ENCODE results near the gene SPPL3. TPM values are rescaled to one million over a fixed set of nuclear protein-coding genes. Genes with fewer than 3 reads are reported as not detected.

SPPL3 gene
- total RNA-seq, 1 donor from 2014 or later = 26.8 TPM

DNA sequence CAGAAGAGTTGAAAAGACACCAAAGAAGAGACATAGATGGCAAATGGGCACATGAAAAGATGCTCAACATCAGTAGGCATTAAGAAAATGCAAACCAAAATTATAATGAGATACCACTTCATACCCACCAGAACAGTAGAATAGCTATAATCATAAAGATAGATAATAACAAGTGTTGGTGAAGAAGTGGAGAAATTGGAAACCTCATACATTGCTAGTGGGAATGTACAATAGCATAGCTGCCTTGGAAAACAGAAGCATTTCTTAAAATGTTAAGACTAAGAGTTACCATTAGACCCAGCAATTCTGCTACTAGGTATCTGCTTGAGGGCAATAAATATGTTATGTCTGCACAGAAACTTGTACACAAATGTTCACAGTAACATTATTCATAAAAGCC, 99.7 kb downstream of the SPPL3 start:
- Histone ChIP-seq H3K27me3 (ENCODE audit: low read depth) (no peaks in the 10 kb centered on the region), H3K4me1 (peaks cover 21% of the 10 kb centered on the region), H3K27ac (replicated peaks) (no peak overlapping the region), H3K9me3 (replicated peaks) (no peaks in the 10 kb centered on the region), H3K4me3 (no peak overlapping the region), H3K36me3 (peaks cover 6% of the 10 kb centered on the region)
- intact Hi-C loops (cut with micrococcal nuclease) = no loop called here
- no peak for TF ChIP-seq CTCF (IDR thresholded peaks at IDR 0.05; ENCODE audit: borderline replicate concordance)
- DNase-seq = no peak

- Histone ChIP-seq H3K4me1 (peaks cover 33% of the 10 kb centered on the region), H3K4me3 (no peak overlapping the region), H3K27me3 (ENCODE audit: low read depth) (no peaks in the 10 kb centered on the region), H3K27ac (replicated peaks) (no peak overlapping the region), H3K9me3 (replicated peaks) (peaks cover 6% of the 10 kb centered on the region), H3K36me3 (peaks cover 5% of the 10 kb centered on the region)
- intact Hi-C loops (cut with micrococcal nuclease) = no loop called here
- DNase-seq = no peak
- TF ChIP-seq CTCF (IDR thresholded peaks at IDR 0.05; ENCODE audit: borderline replicate concordance) = no peak
These were observed 103.0 kb downstream of the SPPL3 start for GRCh38 chr12:120801146-120801545.

DNA sequence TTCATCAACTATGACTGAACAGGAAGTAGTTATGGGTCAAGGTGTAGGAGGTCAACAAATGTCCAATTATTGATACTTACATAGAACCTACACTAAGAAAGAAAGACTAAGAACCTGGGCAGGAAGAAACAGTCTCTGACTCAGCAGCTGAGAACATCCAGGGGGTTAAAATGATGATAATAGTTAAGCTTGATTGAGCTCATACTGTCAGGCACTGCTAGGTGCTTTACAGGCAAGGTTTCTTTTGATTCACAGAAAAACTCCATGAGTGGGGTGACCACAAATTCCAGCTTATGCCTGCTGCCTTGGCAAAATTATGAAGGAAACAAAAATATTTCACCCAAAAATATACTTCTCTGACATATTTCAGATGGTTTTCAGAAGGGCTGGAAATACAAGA, 103.5 kb downstream of the SPPL3 start:
- intact Hi-C loops (cut with micrococcal nuclease) = no loop called here
- Histone ChIP-seq H3K27me3 (ENCODE audit: low read depth) (no peaks in the 10 kb centered on the region), H3K9me3 (replicated peaks) (peaks cover 11% of the 10 kb centered on the region), H3K36me3 (peaks cover 9% of the 10 kb centered on the region), H3K27ac (replicated peaks) (no peak overlapping the region), H3K4me3 (no peak overlapping the region), H3K4me1 (peaks cover 33% of the 10 kb centered on the region)
- no peak for TF ChIP-seq CTCF (IDR thresholded peaks at IDR 0.05; ENCODE audit: borderline replicate concordance)
- DNase-seq = no peak

DNA sequence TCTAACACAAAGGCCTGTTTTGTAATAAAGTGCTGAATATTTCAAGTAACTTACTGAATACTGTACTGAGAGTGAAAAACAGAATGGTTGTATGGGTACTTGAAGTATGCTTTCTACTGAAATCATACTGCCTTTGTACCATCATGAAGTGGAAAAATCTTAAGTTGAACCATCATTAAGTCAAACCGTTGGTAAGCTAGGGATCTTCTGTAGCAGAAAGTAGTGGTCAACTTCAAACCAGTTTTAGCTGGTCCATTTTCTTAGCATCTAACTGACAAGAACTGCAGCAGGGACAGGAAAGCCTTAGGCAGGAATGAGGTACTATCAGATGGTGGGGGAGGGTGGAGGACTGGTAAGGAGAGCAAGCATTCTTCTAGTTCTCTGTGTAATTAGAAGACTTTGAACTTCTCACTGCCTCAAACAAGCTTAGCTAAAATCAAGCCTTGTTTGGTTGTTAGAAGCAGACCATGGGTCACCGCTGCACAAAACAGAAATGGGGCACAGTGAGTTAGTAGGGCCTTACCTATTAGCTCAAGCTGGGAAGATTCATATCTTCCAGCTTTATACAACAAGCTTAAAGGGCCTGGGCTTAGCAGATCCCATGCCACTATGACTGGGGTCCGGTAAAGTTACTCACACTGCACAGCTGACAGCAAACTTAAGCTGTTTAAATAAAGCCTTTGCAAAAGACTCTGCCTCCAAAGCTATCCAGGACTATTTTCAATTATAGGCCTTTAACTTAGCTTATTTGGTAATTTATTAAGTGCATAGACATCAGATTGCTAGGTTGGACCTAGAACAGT, 104.7 kb downstream of the SPPL3 start:
- Histone ChIP-seq H3K4me3 (no peak overlapping the region), H3K9me3 (replicated peaks) (peaks cover 23% of the 10 kb centered on the region), H3K27me3 (ENCODE audit: low read depth) (no peaks in the 10 kb centered on the region), H3K4me1 (peaks cover 33% of the 10 kb centered on the region), H3K27ac (replicated peaks) (no peak overlapping the region), H3K36me3 (peaks cover 13% of the 10 kb centered on the region)
- no peak for DNase-seq
- intact Hi-C loops (cut with micrococcal nuclease) = no loop called here
- TF ChIP-seq CTCF (IDR thresholded peaks at IDR 0.05; ENCODE audit: borderline replicate concordance) = no peak

- H3K4me1 ChIP-seq = peaks cover 33% of the 10 kb centered on the region
- H3K27me3 ChIP-seq (ENCODE audit: low read depth) = no peaks in the 10 kb centered on the region
- intact Hi-C loops (cut with micrococcal nuclease) = no loop called here
- TF ChIP-seq CTCF (IDR thresholded peaks at IDR 0.05; ENCODE audit: borderline replicate concordance) = no peak
- H3K27ac ChIP-seq (replicated peaks) = no peak overlapping the region
- no peak for DNase-seq
- peaks cover 13% of the 10 kb centered on the region for H3K36me3 ChIP-seq
- H3K4me3 ChIP-seq = no peak overlapping the region
- peaks cover 30% of the 10 kb centered on the region for H3K9me3 ChIP-seq (replicated peaks)
These were observed 105.5 kb downstream of the SPPL3 start for GRCh38 chr12:120798696-120799095.

Data from left ventricle myocardium inferior (tissue), 1 donor.